WTC11 (cell line): Measurements from ENCODE around the gene USP13. TPM values are rescaled to one million over a fixed set of nuclear protein-coding genes. Genes with fewer than 3 reads are reported as not detected.

ENCODE experiments used
- ATAC-seq: fragments of 200-7000 bp; cut with Tn5 transposase; 2 replicates; pipeline ENCODE4 v1.10.0; 2021; ENCODE audit warnings: mild to moderate bottlenecking, moderate library complexity
- CTCF ChIA-PET: fragments of 300-600 bp; sonication (Branson Sonifier 250); formaldehyde crosslinking; loops from one replicate; lab custom pipeline; 2021; ENCODE audit warnings: antibody characterized with exemption; lab: Charles Lee
- POLR2A ChIA-PET: fragments of 350-600 bp; sonication (Branson Sonifier 250); formaldehyde crosslinking; loops from one replicate; lab custom pipeline; 2021; ENCODE audit warnings: antibody characterized with exemption; lab: Charles Lee
- DNase-seq: peaks from one replicate; pipeline ENCODE4 v3.0.0; 2021; ENCODE audit warnings: low spot score
- H3K27ac Mint-ChIP-seq: 2 replicates; pipeline ENCODE4 v1.8.0; 2021; ENCODE audit warnings: mixed read lengths
- H3K27me3 Mint-ChIP-seq: 2 replicates; pipeline ENCODE4 v1.8.0; 2021; ENCODE audit warnings: low read depth, mild to moderate bottlenecking, moderate library complexity, mixed read lengths
- H3K36me3 Mint-ChIP-seq: 2 replicates; pipeline ENCODE4 v1.8.0; 2021; ENCODE audit warnings: mixed read lengths
- H3K4me1 Mint-ChIP-seq: 2 replicates; pipeline ENCODE4 v1.8.0; 2022; ENCODE audit warnings: mixed read lengths
- H3K4me3 Mint-ChIP-seq: 2 replicates; pipeline ENCODE4 v1.8.0; 2021; ENCODE audit warnings: mild to moderate bottlenecking, moderate library complexity, mixed read lengths
- H3K9me3 Mint-ChIP-seq: 2 replicates; pipeline ENCODE4 v1.8.0; 2021; ENCODE audit warnings: mixed read lengths
- ATF3 ChIP-seq: sonication (generic); formaldehyde crosslinking; conservative IDR thresholded peaks from 2 replicates; pipeline ENCODE4 v1.8.1; 2022; ENCODE audit warnings: mild to moderate bottlenecking, missing genetic modification reagents
- E2F1 ChIP-seq: sonication (generic); formaldehyde crosslinking; IDR thresholded peaks from 2 replicates; pipeline ENCODE4 v1.8.0; 2022; ENCODE audit warnings: mild to moderate bottlenecking, missing genetic modification reagents
- ESRRA ChIP-seq: sonication (generic); formaldehyde crosslinking; IDR thresholded peaks from 2 replicates; pipeline ENCODE4 v1.8.1; 2022; ENCODE audit warnings: mild to moderate bottlenecking, missing genetic modification reagents, borderline replicate concordance
- FOXJ3 ChIP-seq: sonication (generic); formaldehyde crosslinking; IDR thresholded peaks from 2 replicates; pipeline ENCODE4 v1.9.0; 2021; ENCODE audit warnings: missing genetic modification reagents, mild to moderate bottlenecking, borderline replicate concordance
- HMGA2 ChIP-seq: fragments of 250-450 bp; sonication (Bioruptor Pico); IDR thresholded peaks from 2 replicates; pipeline ENCODE4 v1.4.0; 2021; ENCODE audit warnings: mild to moderate bottlenecking, moderate library complexity
- IRF2 ChIP-seq: sonication (generic); formaldehyde crosslinking; IDR thresholded peaks from 2 replicates; pipeline ENCODE4 v1.8.0; 2022; ENCODE audit warnings: low read depth, missing genetic modification reagents, borderline replicate concordance
- JAZF1 ChIP-seq: fragments of 250-450 bp; sonication (Bioruptor Pico); IDR thresholded peaks from 2 replicates; pipeline ENCODE4 v1.9.0; 2021; ENCODE audit warnings: moderate library complexity, mild to moderate bottlenecking, inconsistent platforms
- JUN ChIP-seq: sonication (generic); formaldehyde crosslinking; IDR thresholded peaks from 2 replicates; pipeline ENCODE4 v1.8.0; 2023; ENCODE audit warnings: mild to moderate bottlenecking, missing genetic modification reagents
- KAT7 ChIP-seq: sonication (generic); formaldehyde crosslinking; IDR thresholded peaks from 2 replicates; pipeline ENCODE4 v1.8.1; 2023; ENCODE audit warnings: missing genetic modification reagents, mild to moderate bottlenecking, borderline replicate concordance
- MLX ChIP-seq: sonication (generic); formaldehyde crosslinking; IDR thresholded peaks from 2 replicates; pipeline ENCODE4 v1.8.1; 2023; ENCODE audit warnings: mild to moderate bottlenecking, missing genetic modification reagents, moderate library complexity
- MYBL2 ChIP-seq: sonication (generic); formaldehyde crosslinking; IDR thresholded peaks from 2 replicates; pipeline ENCODE4 v1.8.1; 2023; ENCODE audit warnings: mild to moderate bottlenecking, moderate library complexity, missing genetic modification reagents
- NR1H2 ChIP-seq: sonication (generic); formaldehyde crosslinking; IDR thresholded peaks from 2 replicates; pipeline ENCODE4 v1.9.0; 2021; ENCODE audit warnings: mild to moderate bottlenecking, moderate library complexity, missing genetic modification reagents
- NR2C2 ChIP-seq: sonication (generic); formaldehyde crosslinking; IDR thresholded peaks from 2 replicates; pipeline ENCODE4 v1.8.0; 2022; ENCODE audit warnings: mild to moderate bottlenecking, missing genetic modification reagents
- PRDM15 ChIP-seq: sonication (generic); formaldehyde crosslinking; IDR thresholded peaks from 2 replicates; pipeline ENCODE4 v1.8.0; 2022; ENCODE audit warnings: missing genetic modification reagents
- RELA ChIP-seq: sonication (generic); formaldehyde crosslinking; IDR thresholded peaks from 2 replicates; pipeline ENCODE4 v1.8.1; 2022; ENCODE audit warnings: missing genetic modification reagents, mild to moderate bottlenecking, borderline replicate concordance
- RORB ChIP-seq: fragments of 250-450 bp; sonication (Bioruptor Pico); IDR thresholded peaks from 2 replicates; pipeline ENCODE4 v1.9.0; 2021; ENCODE audit warnings: mild to moderate bottlenecking
- SMAD4 ChIP-seq: sonication (generic); formaldehyde crosslinking; IDR thresholded peaks from 2 replicates; pipeline ENCODE4 v1.8.0; 2022; ENCODE audit warnings: mild to moderate bottlenecking, missing genetic modification reagents
- SOX15 ChIP-seq: fragments of 250-450 bp; sonication (Bioruptor Pico); IDR thresholded peaks from 2 replicates; pipeline ENCODE4 v1.9.0; 2021; ENCODE audit warnings: mild to moderate bottlenecking
- TEAD1 ChIP-seq: sonication (generic); formaldehyde crosslinking; IDR thresholded peaks from 2 replicates; pipeline ENCODE4 v1.8.0; 2022; ENCODE audit warnings: mild to moderate bottlenecking, missing genetic modification reagents
- TP53 ChIP-seq: sonication (generic); formaldehyde crosslinking; IDR thresholded peaks from 2 replicates; pipeline ENCODE4 v1.8.1; 2023; ENCODE audit warnings: mild to moderate bottlenecking, missing genetic modification reagents
- USF2 ChIP-seq: sonication (generic); formaldehyde crosslinking; IDR thresholded peaks from 2 replicates; pipeline ENCODE4 v1.8.1; 2023; ENCODE audit warnings: mild to moderate bottlenecking, missing genetic modification reagents, moderate library complexity
- ZBTB21 ChIP-seq: sonication (generic); formaldehyde crosslinking; IDR thresholded peaks from 2 replicates; pipeline ENCODE4 v1.8.1; 2023; ENCODE audit warnings: mild to moderate bottlenecking, missing genetic modification reagents, borderline replicate concordance
- ZNF138 ChIP-seq: sonication (generic); formaldehyde crosslinking; conservative IDR thresholded peaks from 2 replicates; pipeline ENCODE4 v1.8.1; 2022; ENCODE audit warnings: mild to moderate bottlenecking, moderate library complexity, missing genetic modification reagents
- ZNF263 ChIP-seq: sonication (generic); formaldehyde crosslinking; IDR thresholded peaks from 2 replicates; pipeline ENCODE4 v1.8.1; 2022; ENCODE audit warnings: low read depth, mild to moderate bottlenecking, moderate library complexity, missing genetic modification reagents
- ZNF396 ChIP-seq: fragments of 250-450 bp; sonication (Bioruptor Pico); IDR thresholded peaks from 2 replicates; pipeline ENCODE4 v1.8.0; 2021; ENCODE audit warnings: mild to moderate bottlenecking, moderate library complexity, borderline replicate concordance
- ZNF423 ChIP-seq: fragments of 250-450 bp; sonication (Bioruptor Pico); IDR thresholded peaks from 2 replicates; pipeline ENCODE4 v2.1.2; 2022; ENCODE audit warnings: mild to moderate bottlenecking, moderate library complexity
- ZNF671 ChIP-seq: fragments of 250-450 bp; sonication (Bioruptor Pico); IDR thresholded peaks from 2 replicates; pipeline ENCODE4 v1.8.0; 2021; ENCODE audit warnings: mild to moderate bottlenecking
- total RNA-seq: library from RNA; stranded (reverse); gene quantifications from 3 replicates; pipeline ENCODE4 v1.2.3, GENCODE V29; 2021

USP13 gene
- total RNA-seq, 1 experiment from 2014 or later: 26.8 TPM

GRCh38 chr3:179794355-179794754 lies 141.5 kb downstream of the USP13 start (continued):
- no peak for TF ChIP-seq NR1H2 (CRISPR knock-in tag)
- no peak for TF ChIP-seq TEAD1
- TF ChIP-seq ZNF138 (CRISPR knock-in tag): no peak

DNA sequence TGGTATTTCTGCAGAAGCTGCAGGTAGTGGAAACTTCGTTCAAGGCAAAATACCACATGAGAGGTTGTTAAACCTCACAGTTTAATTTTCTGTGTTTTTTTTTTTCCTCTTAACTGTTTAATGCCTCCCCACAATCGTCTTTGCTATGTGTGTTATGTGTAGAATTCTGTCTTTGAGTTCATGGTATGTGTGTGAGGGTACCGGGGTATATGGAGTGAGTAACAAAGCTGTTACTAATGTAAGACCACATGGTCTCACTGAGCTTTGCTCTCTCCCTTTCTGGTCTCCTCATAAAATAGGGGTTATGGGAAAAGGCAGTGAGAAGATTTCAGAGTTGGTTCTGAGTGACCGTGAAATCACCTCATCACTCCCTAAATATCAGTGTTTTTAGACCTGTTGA lies 143.6 kb downstream of the USP13 start:
- no peak overlapping the region for H3K27ac Mint-ChIP-seq
- TF ChIP-seq FOXJ3 (no peak), HMGA2 (no peak), ZNF263 (CRISPR knock-in tag) (no peak), USF2 (CRISPR knock-in tag) (no peak), RORB (CRISPR knock-in tag) (no peak), ZBTB21 (CRISPR knock-in tag) (no peak), ZNF671 (CRISPR knock-in tag) (no peak), ZNF423 (CRISPR knock-in tag) (no peak), ATF3 (CRISPR knock-in tag) (no peak), SMAD4 (CRISPR knock-in tag) (no peak), NR2C2 (no peak), KAT7 (CRISPR knock-in tag) (no peak), IRF2 (CRISPR knock-in tag) (no peak), ESRRA (no peak), JAZF1 (CRISPR knock-in tag) (no peak), JUN (CRISPR knock-in tag) (no peak), TP53 (no peak), MYBL2 (CRISPR knock-in tag) (no peak)
- TF ChIP-seq, all 79 proteins: peak for 0
- DNase-seq: no peak
- Mint-ChIP-seq H3K36me3 (no peaks in the 10 kb centered on the region), H3K4me1 (no peaks in the 10 kb centered on the region), H3K9me3 (no peaks in the 10 kb centered on the region), H3K4me3 (no peak overlapping the region), H3K27me3 (no peaks in the 10 kb centered on the region)
- POLR2A ChIA-PET: interaction anchor here (0.8 kb wide), 1 partner anchor 25 kb away, joined by 3 read pairs; no protein-coding TSS in a partner anchor
- CTCF ChIA-PET: interaction anchor here (0.8 to 1.4 kb wide), 2 partner anchors 15 to 28 kb away, joined by 4 read pairs; no protein-coding TSS in a partner anchor
- no peak for ATAC-seq

DNA sequence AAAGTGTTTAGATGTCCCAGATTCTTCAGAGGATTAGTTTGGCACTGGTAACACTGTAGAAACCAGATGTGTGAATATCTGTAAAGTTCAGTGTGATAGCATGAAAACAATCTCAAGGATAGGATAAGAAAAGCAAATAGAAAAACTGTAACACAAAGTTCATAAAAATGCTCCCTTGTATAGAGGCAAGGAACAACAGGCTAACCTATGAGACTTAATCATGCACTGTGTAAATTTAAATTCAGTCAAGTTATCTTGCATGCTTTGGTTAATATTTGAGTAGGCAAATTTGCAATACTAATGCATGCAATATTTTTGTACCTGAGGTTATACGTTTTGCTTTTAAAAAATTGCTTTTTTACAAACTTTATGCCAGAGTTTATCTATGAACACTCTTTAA lies 144.4 kb downstream of the USP13 start:
- Mint-ChIP-seq H3K9me3 (no peaks in the 10 kb centered on the region), H3K4me1 (no peaks in the 10 kb centered on the region), H3K27ac (no peak overlapping the region), H3K4me3 (no peak overlapping the region), H3K36me3 (no peaks in the 10 kb centered on the region), H3K27me3 (no peaks in the 10 kb centered on the region)
- CTCF ChIA-PET: interaction anchor here (0.8 kb wide), 1 partner anchor 29 kb away, joined by 4 read pairs; no protein-coding TSS in a partner anchor
- DNase-seq (no peak), ATAC-seq (no peak)
- no peak for TF ChIP-seq MLX (CRISPR knock-in tag)
- POLR2A ChIA-PET: no interaction called here

- H3K27me3 Mint-ChIP-seq: no peaks in the 10 kb centered on the region
- no peak for ATAC-seq
- no peaks in the 10 kb centered on the region for H3K9me3 Mint-ChIP-seq
- DNase-seq: no peak
- no peak overlapping the region for H3K27ac Mint-ChIP-seq
- CTCF ChIA-PET: no interaction called here
- POLR2A ChIA-PET: interaction anchor here (0.6 kb wide), 1 partner anchor 11 kb away, joined by 3 read pairs; no protein-coding TSS in a partner anchor
- no peak overlapping the region for H3K4me3 Mint-ChIP-seq
- no peaks in the 10 kb centered on the region for H3K36me3 Mint-ChIP-seq
- H3K4me1 Mint-ChIP-seq: no peaks in the 10 kb centered on the region
- TF ChIP-seq E2F1 (CRISPR knock-in tag) (no peak), ZNF396 (CRISPR knock-in tag) (no peak), PRDM15 (no peak), RELA (no peak), SOX15 (CRISPR knock-in tag) (no peak)
Observed at GRCh38 chr3:179801263-179801662, 148.4 kb downstream of the USP13 start.
